HG03103 (cell line): Measurements from ENCODE around the gene ARHGEF7.
"Not testable (repeated sequence)": the region's sequence is repeated elsewhere in the genome, so short reads cannot be mapped to it uniquely, and the experiment has no call there.

Experiments
- ATAC-seq: cut with Tn5 transposase; IDR thresholded peaks from one replicate; pipeline ENCODE4 v1.9.1; 2021; ENCODE audit warnings: low read depth; ENCODE audit not compliant: unreplicated experiment

Gene ARHGEF7

GRCh38 chr13:111189064-111189505 lies 74.0 kb downstream of the ARHGEF7 start:
- ATAC-seq, result not testable (repeated sequence)

GRCh38 chr13:111189516-111189915 lies 74.4 kb downstream of the ARHGEF7 start:
- ATAC-seq, result not testable (repeated sequence)

GRCh38 chr13:111193223-111193622 lies 78.1 kb downstream of the ARHGEF7 start:
- not testable (repeated sequence) for ATAC-seq

- ATAC-seq, result not testable (repeated sequence)
These were observed 79.5 kb downstream of the ARHGEF7 start for GRCh38 chr13:111194651-111195050.

GRCh38 chr13:111198732-111199378 lies 83.7 kb downstream of the ARHGEF7 start:
- ATAC-seq, result not testable (repeated sequence)

GRCh38 chr13:111201304-111201940 lies 86.3 kb downstream of the ARHGEF7 start:
- no peak for ATAC-seq

GRCh38 chr13:111202156-111202621 lies 87.1 kb downstream of the ARHGEF7 start:
- no peak for ATAC-seq

GRCh38 chr13:111202745-111203144 lies 87.6 kb downstream of the ARHGEF7 start:
- peak; percentile 81 for ATAC-seq

- no peak for ATAC-seq
These were observed 88.8 kb downstream of the ARHGEF7 start for GRCh38 chr13:111203736-111204389.

- ATAC-seq, result no peak
These were observed 89.5 kb downstream of the ARHGEF7 start for GRCh38 chr13:111204438-111205177.

GRCh38 chr13:111206148-111206547 lies 91.0 kb downstream of the ARHGEF7 start:
- ATAC-seq, result no peak

- no peak for ATAC-seq
These were observed 94.5 kb downstream of the ARHGEF7 start for GRCh38 chr13:111209613-111210012.

GRCh38 chr13:111210091-111210490 lies 95.0 kb downstream of the ARHGEF7 start:
- ATAC-seq, result no peak

- ATAC-seq, result no peak
These were observed 95.7 kb downstream of the ARHGEF7 start for GRCh38 chr13:111210544-111211469.

- ATAC-seq, result no peak
These were observed 96.8 kb downstream of the ARHGEF7 start for GRCh38 chr13:111211789-111212516.

- no peak for ATAC-seq
These were observed 97.4 kb downstream of the ARHGEF7 start for GRCh38 chr13:111212517-111212873.

GRCh38 chr13:111213964-111214726 lies 99.0 kb downstream of the ARHGEF7 start:
- ATAC-seq, result no peak
